HG03280 (cell line): Measurements from ENCODE around the gene ELOA.
"Not testable (repeated sequence)": the region's sequence is repeated elsewhere in the genome, so short reads cannot be mapped to it uniquely, and the experiment has no call there.

Experiments
- ATAC-seq: cut with Tn5 transposase; IDR thresholded peaks from one replicate; pipeline ENCODE4 v1.9.1; 2021; ENCODE audit warnings: mild to moderate bottlenecking, moderate library complexity; ENCODE audit not compliant: unreplicated experiment

ELOA gene

DNA sequence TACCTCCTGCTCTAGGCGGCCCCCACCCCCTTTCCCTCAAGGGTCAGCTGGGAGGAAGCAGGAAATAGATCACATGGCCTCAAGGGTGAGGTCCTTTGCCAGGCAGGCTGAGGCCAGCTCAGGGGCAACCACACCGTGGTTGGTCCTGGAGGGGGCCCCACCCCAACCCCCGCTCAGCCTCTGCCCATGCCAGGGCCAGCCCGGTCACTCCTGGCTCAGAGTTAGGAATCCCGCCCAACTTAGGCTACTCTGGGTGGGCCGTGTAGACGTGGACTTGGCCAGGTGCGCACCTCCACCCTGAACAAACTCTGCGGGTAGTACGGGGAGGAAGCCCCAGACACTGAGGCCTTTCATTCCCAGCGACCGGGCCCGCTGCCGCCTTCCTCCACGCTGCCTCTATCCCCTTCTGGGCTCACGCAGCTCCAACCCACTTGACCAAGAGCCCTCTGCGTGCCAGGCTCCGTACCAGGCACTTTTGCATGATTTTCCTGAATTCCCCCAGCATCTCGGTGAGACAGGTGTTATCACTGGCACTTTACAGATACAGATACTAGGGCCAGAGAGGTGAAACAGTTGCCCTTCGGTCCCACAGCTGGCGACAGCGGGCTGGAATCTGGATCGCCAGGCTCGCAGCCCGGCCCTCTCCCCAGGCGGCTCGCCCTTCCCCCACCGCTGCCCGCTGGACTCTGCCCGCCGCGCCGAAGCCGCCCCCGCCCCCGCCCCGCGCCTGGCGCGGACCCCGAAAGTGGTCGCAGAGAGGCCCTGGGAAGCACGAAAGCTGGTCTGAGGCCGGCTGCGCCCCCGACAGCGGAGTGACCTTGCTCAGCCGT, 56.5 kb downstream of the ELOA start:
- ATAC-seq = peak; percentile 5

DNA sequence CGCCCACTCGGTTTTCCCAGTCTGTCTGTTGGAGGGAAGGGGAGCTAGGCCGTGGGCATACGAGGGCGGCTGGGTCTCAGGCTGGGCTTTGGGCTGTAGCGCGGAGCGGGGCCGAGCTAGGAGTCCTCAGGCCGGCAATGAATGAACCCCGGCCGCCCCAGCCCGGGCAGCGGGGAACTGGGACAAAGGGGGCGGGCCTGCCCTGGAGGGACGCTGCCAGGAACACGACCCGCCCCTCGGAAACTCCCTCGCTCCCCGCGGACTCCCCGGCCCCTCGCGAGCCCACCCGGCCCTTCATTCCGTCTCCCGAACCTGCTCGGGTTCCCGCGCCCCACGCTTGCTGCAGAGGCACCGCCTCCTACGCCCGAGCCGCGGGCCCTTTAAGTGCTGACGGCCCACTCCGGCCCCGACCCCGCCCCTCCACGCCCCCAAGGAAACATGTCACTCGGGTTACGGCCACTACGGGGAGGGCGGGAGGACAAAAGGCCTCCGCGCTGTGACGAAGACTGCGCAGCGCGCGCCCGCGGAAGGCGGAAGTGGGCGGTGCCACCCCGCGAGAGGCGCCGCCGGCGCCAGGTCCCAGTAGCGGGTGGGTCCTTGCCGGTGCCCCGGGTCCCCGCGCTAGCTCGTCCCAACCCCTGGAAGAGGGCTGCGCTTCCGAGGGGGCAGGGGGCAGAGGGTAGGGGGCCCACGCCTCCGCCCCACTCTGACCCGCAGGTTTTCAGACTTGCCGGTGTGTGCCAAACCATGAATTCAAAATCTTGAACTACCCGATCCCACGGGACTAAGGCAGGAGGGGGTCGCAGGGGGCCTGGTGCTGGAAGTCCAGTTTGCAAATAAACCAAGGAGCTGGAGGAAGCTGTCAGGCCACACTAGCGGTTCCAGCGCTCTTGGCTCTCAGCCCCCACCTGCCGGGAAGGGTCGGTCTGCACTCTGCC, 57.4 kb downstream of the ELOA start, which contains the start of gene GALE:
TSS of gene GALE (minus strand) at position 355 of the 938 bp plus-strand sequence. CDS start 1,747 bp downstream, outside the sequence.
- peak; percentile 84 for ATAC-seq

DNA sequence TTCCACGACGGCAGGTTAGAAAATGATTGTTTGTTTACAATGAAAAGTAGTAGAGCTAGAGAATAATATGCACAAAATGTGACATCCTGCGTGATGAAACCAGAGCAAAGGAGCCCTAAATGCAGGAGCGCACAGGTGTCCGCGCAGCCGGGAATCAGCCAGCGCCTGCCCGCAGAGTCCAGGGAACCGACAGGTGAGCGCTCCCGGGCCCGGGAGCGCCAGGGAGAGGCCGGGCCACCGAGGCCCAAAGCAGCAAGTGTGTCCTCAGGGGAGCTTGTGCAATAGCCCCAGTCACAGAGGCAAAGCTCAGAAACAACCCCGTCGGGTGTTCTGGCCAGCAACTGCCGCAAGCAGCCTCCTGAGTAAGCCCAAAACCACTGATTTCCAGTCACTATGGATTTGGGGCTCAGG, 58.1 kb downstream of the ELOA start:
- no peak for ATAC-seq

DNA sequence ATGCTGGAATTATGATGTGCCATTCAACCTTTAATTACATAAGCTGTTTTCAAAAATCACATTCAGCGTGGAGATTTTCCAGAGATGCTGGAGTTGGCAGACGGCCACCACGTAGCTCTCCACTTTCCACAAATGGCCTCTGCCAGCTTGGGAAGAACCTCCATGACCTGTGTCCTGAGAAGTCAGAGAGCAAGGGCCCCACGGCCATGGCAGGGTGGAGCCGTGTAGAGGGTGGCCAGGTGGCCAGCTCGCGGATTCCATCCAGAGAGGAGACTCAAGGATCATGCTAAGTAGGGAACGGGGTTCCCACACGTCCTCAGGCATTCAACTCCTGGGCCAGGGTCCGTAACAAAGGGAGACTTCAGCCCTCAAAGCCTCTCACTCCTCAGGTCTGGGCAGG, 58.6 kb downstream of the ELOA start:
- ATAC-seq = no peak

DNA sequence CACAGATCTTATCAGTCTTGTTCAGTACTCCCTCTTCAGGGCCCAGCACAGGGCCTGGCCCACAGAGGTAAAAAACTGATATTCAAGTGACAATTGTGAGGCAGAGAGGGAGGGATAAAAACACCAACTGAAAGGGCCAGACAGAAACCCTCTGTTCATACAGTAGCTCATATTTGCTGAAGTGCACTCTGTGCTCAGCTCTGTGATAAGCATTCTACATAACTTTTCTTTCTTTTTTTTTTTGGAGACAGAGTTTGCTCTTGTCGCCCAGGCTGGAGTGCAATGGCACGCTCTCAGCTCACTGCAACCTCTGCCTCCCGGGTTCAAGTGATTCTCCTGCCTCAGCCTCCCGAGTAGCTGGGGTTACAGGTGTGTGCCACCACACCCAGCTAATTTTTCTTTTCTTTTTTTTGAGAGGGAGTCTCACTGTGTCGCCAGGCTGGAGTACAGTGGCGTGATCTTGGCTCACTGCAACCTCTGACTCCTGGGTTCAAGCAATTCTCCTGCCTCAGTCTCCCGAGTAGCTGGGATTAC, 59.6 kb downstream of the ELOA start:
- ATAC-seq = not testable (repeated sequence)

DNA sequence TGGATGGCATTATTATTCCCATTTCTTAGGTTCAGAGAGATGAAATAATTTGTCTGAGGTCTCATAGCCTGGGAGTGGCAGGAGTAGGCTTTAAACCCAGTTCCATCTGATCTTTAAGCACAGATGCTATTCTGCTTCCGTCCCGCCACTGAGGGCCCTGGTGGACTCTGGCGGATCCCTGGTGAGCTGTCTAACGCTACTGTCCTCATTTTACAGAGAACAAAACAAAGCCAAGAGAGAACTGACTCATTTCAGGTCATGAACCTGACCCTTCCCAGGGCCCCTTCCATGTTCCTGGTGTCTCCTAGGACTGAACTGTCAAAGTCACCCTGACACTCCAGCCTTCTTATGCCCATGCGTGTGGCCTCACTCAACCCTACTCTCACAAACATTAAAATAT, 60.4 kb downstream of the ELOA start:
- no peak for ATAC-seq

DNA sequence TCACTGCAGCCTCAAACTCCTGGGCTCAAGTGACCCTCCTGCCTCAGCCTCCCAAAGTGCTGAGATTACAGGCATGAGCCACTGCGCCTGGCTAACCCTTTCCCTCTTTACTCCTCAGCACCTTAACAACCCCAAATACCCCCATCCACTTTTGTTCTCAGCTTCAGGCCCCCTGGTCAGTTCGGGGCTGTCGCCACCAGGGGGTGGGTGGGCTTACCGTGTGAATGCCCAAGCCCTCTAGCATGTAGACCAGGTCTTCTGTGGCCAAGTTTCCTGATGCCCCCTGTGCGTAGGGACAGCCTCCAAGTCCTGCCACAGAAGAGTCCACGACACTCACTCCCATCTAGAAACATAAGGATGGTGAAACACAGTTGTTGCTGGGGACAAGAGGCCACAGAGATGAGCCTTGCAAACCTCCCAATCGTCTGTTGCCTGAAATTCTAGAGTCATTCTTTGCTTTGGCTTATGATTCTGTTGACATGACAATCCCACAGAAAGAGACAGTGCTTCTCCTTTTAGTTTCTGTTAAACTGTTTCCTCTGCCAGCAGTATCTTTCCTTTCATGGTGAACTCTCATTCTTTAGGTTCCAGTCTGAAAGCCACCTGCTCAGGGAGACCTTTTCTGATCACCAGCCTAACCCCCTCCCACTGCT, 61.0 kb downstream of the ELOA start:
- no peak for ATAC-seq

DNA sequence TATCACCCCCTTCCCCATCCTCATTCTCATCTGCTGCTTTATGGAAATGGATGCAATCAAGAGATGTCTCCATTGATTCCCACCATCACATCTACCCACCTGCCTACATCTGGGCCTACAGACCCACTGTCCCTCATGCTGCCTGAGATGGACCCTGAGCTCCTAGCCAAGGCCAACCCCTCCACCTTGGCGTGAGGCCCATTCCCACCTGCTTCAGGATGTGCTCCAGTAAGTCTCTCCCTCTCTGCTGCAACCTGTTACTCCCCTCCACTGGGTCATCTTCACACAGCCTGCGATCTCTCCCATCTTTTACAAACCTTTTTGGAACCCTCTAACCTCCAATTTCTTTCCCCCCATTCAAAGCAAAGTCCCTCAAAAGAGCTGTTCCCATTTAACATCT, 61.8 kb downstream of the ELOA start:
- ATAC-seq = no peak

DNA sequence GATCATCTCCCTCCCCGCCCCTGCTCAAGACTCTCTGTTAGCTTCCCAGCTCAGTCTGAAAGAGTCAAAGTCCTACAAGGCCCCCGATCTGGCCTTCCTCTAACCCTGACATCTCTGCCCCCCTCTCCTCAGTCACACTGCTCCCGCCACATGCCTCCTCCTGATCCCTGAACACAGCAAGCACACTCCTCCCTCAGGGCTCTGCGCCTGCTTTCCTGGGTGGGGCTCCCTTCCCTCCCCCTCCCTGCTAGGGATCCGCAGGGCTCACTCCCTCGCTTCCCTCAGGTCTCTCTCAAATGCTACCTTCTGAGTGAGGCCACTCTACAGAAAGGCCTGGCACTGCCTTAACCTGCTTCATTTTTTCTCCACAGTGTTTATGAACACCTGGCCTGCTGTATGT, 63.0 kb downstream of the ELOA start:
- no peak for ATAC-seq

DNA sequence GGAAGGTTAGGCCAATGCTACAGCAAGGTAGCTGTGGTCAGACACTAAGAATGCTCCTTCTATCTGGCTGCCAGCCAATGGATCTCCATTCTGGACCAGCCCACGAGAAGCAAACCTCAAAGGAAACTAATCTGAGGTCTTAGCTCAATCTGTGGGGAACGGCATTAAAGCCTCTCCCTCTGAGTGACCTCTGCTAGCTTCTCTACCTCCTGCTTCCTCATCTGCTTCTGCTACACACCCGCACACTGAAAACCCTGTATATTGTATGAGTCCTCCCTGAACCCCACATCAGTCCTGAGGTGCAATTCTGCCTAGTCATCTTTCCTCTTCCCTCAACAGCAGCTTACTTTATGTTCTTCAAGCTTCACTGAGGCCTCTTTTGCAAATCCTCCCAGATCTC, 64.2 kb downstream of the ELOA start:
- no peak for ATAC-seq

DNA sequence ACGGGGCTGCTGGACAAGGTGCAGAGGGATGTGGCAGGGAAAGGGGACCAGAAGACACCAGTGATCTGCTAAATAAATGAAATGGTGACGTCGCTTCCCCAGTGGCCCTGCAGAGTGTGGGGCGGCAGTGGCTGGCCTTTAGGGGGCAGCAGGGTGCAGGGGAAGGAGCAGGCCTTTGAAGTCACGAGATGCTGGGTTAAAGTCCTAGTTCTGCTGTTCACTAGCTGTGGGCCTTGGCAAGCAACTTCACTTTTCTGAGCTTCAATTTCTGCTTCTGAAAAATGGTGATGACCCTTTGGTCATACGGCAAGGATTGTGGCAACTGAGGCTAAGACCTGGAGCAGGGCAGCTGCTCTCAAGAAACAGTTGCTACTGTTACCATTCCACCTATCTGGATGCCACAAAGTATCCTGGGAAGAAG, 66.5 kb downstream of the ELOA start:
- peak; percentile 58 for ATAC-seq

DNA sequence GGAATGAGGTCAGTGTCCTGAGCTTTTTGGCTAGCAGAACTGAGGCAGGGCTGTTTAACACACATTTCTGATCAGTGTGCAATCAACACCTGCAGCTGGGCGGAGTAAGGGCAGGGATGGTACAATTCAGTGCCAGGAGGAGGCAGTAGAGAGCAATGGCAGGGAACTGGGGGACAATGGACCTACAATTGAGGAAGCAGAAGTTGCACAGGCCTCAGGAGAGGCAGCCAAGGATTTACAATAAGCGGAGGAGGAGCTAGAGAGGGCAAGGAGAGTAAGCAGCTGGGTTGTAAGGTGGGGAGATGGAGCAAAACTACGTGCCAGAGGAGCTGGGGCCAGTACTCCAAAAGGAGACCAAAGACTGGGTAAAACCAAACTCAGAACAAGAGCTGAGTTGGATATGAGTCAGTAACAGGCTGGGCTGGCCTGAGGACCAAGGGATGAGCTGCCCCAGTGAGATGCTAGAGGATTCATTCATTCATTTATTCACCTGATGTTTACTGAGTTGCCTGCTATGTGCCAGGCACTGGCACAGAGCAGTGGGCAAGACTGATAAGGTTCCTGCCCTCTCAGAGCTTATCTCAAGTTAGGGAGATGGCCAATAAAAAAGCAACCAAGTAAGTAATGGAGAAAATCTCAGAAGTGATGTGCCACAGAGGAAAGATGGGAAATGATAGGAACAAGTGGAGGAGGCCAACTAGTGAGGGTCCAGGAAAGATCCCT, 67.7 kb downstream of the ELOA start:
- ATAC-seq = peak; percentile 61
